Neural progenitor cell (in vitro differentiated cells): ENCODE results near the gene KRTAP9-8. TPM values are rescaled to one million over a fixed set of nuclear protein-coding genes. Genes with fewer than 3 reads are reported as not detected.
"Not testable (repeated sequence)": the region's sequence is repeated elsewhere in the genome, so short reads cannot be mapped to it uniquely, and the experiment has no call there.

Source experiments
- DNase-seq: peaks from one replicate; pipeline ENCODE4 v3.0.0-alpha.2; 2016; ENCODE audit warnings: low spot score
- H2AFZ ChIP-seq: fragments of 200-600 bp; sonication (generic); replicated peaks from 2 replicates; pipeline ENCODE4 v1.6.1; 2016; ENCODE audit warnings: antibody characterized with exemption
- H3F3A ChIP-seq: fragments of 200-600 bp; sonication (generic); 2 replicates; pipeline ENCODE4 v1.6.1; 2016; ENCODE audit warnings: antibody characterized with exemption, low read depth
- H3K27ac ChIP-seq: fragments of 200-600 bp; sonication (generic); 2 replicates; pipeline ENCODE4 v1.5.1; 2016; ENCODE audit warnings: mild to moderate bottlenecking
- H3K27me3 ChIP-seq: fragments of 200-600 bp; sonication (generic); 2 replicates; pipeline ENCODE4 v1.6.1; 2016; ENCODE audit warnings: mild to moderate bottlenecking, moderate library complexity
- H3K36me3 ChIP-seq: fragments of 200-600 bp; sonication (generic); 2 replicates; pipeline ENCODE4 v1.5.1; 2016
- H3K4me1 ChIP-seq: fragments of 200-600 bp; sonication (generic); 2 replicates; pipeline ENCODE4 v1.6.1; 2016; ENCODE audit warnings: mixed run types
- H3K4me2 ChIP-seq: fragments of 200-600 bp; sonication (generic); 2 replicates; pipeline ENCODE4 v1.6.1; 2016
- H3K4me3 ChIP-seq: fragments of 200-600 bp; sonication (generic); 2 replicates; pipeline ENCODE4 v1.5.1; 2016
- H3K79me2 ChIP-seq: fragments of 200-600 bp; sonication (generic); 2 replicates; pipeline ENCODE4 v1.6.1; 2016; ENCODE audit warnings: low read depth
- H3K9ac ChIP-seq: fragments of 200-600 bp; sonication (generic); 2 replicates; pipeline ENCODE4 v1.6.1; 2016
- H3K9me3 ChIP-seq: fragments of 200-600 bp; sonication (generic); 2 replicates; pipeline ENCODE4 v1.5.1; 2016; ENCODE audit warnings: low read depth
- H4K20me1 ChIP-seq: fragments of 200-600 bp; sonication (generic); 2 replicates; pipeline ENCODE4 v1.6.1; 2016; ENCODE audit warnings: low read depth
- H3K27ac Mint-ChIP-seq: 3 replicates; pipeline ENCODE4 v1.8.0; 2021; ENCODE audit warnings: mixed read lengths
- H3K27me3 Mint-ChIP-seq: 2 replicates; pipeline ENCODE4 v1.8.0; 2022; ENCODE audit warnings: low read depth, mild to moderate bottlenecking, inconsistent platforms, moderate library complexity, mixed read lengths; ENCODE audit not compliant: insufficient read depth
- H3K36me3 Mint-ChIP-seq: 3 replicates; pipeline ENCODE4 v1.8.0; 2021; ENCODE audit warnings: mixed read lengths
- H3K4me1 Mint-ChIP-seq: 3 replicates; pipeline ENCODE4 v1.8.0; 2021; ENCODE audit warnings: mixed read lengths
- H3K4me3 Mint-ChIP-seq: 3 replicates; pipeline ENCODE4 v1.8.0; 2021; ENCODE audit warnings: mild to moderate bottlenecking, moderate library complexity, mixed read lengths
- H3K9me3 Mint-ChIP-seq: 3 replicates; pipeline ENCODE4 v1.8.0; 2020; ENCODE audit warnings: mixed read lengths
- EZH2 ChIP-seq: fragments of 200-600 bp; sonication (generic); IDR thresholded peaks from 2 replicates; pipeline ENCODE4 v1.6.1; 2017; ENCODE audit warnings: antibody characterized with exemption, mild to moderate bottlenecking, moderate library complexity
- EZH2phosphoT487 ChIP-seq: fragments of 200-600 bp; sonication (generic); IDR thresholded peaks from 2 replicates; pipeline ENCODE4 v1.6.1; 2017; ENCODE audit warnings: antibody characterized with exemption
- total RNA-seq: library from RNA; depleted of rRNA; stranded (reverse); fragments of >200 nt; gene quantifications from 2 replicates; pipeline ENCODE4 v1.2.3, GENCODE V29; 2015; ENCODE audit warnings: low replicate concordance
- TF ChIP-seq, protein P1 (sequence below): fragments of 200-600 bp; sonication (generic); IDR thresholded peaks from 2 replicates; pipeline ENCODE4 v1.5.1; 2017; ENCODE audit warnings: antibody characterized with exemption, mild to moderate bottlenecking

The KRTAP9-8 gene
- total RNA-seq, 1 donor from 2014 or later, result not detected

DNA sequence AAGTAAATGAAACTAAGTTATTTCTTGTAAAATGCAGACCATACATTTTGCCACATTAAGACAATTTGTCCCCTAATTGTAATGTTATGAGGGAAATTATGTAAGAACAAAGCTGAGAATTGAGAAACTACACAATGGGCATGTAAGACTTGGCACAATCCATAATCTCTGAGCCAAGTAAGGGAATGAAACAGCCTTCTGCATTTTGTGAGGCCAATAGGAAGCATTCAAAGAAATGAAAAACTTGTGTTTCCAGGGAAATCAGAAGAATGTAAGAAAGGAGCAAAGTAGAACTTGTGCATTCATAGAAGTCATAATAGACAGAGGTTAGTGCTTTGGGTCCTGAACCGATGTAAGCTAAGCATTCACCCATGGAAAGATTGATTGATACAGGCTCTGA is 13.5 kb downstream of the KRTAP9-8 start:
- Histone ChIP-seq H3K4me1 (no peaks in the 10 kb centered on the region), H3K36me3 (no peaks in the 10 kb centered on the region), H3K9me3 (no peaks in the 10 kb centered on the region), H2AFZ (no peak overlapping the region), H4K20me1 (no peaks in the 10 kb centered on the region), H3K4me2 (no peak overlapping the region), H3K79me2 (no peaks in the 10 kb centered on the region), H3K4me3 (no peak overlapping the region), H3K9ac (no peak overlapping the region), H3K27me3 (no peaks in the 10 kb centered on the region), H3K27ac (no peak overlapping the region), H3F3A (no peaks in the 10 kb centered on the region)
- Mint-ChIP-seq H3K36me3 (no peaks in the 10 kb centered on the region), H3K9me3 (no peaks in the 10 kb centered on the region), H3K4me1 (no peaks in the 10 kb centered on the region), H3K27ac (no peak overlapping the region), H3K4me3 (no peak overlapping the region), H3K27me3 (peaks cover 13% of the 10 kb centered on the region)
- DNase-seq, result no peak
- TF ChIP-seq, protein P1, sequence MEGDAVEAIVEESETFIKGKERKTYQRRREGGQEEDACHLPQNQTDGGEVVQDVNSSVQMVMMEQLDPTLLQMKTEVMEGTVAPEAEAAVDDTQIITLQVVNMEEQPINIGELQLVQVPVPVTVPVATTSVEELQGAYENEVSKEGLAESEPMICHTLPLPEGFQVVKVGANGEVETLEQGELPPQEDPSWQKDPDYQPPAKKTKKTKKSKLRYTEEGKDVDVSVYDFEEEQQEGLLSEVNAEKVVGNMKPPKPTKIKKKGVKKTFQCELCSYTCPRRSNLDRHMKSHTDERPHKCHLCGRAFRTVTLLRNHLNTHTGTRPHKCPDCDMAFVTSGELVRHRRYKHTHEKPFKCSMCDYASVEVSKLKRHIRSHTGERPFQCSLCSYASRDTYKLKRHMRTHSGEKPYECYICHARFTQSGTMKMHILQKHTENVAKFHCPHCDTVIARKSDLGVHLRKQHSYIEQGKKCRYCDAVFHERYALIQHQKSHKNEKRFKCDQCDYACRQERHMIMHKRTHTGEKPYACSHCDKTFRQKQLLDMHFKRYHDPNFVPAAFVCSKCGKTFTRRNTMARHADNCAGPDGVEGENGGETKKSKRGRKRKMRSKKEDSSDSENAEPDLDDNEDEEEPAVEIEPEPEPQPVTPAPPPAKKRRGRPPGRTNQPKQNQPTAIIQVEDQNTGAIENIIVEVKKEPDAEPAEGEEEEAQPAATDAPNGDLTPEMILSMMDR, result no peak
- TF ChIP-seq EZH2, result no peak

DNA sequence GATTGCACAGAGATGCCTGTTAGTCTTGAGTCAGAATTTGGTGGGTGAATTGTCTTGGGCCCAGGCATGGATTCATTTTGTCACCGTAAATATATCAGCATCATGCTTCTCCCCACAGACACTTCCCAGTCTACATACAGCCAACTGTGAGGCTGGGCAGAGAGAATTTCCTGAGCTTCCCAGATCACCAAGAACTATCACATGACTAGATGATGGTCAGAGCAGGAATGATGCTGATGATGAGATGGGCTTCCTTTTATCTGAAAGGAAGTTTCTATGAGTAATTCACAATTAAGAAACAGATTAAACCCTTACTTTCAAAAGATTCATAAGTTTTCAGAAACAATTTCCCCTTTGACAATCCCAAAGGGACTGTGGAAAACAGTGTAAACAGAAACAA is 17.1 kb downstream of the KRTAP9-8 start:
- TF ChIP-seq EZH2, result no peak
- TF ChIP-seq, protein P1, result no peak
- no peak for TF ChIP-seq EZH2phosphoT487
- Mint-ChIP-seq H3K27me3 (peaks cover 7% of the 10 kb centered on the region), H3K36me3 (no peaks in the 10 kb centered on the region), H3K9me3 (no peaks in the 10 kb centered on the region), H3K4me3 (no peak overlapping the region), H3K27ac (no peak overlapping the region), H3K4me1 (no peaks in the 10 kb centered on the region)
- no peaks in the 10 kb centered on the region for H4K20me1 ChIP-seq
- H3F3A ChIP-seq, result no peaks in the 10 kb centered on the region
- no peak overlapping the region for H2AFZ ChIP-seq
- H3K4me1 ChIP-seq, result no peaks in the 10 kb centered on the region
- H3K4me2 ChIP-seq, result no peak overlapping the region
- no peaks in the 10 kb centered on the region for H3K27me3 ChIP-seq
- H3K4me3 ChIP-seq, result no peak overlapping the region
- H3K9ac ChIP-seq, result no peak overlapping the region
- no peak overlapping the region for H3K27ac ChIP-seq
- no peaks in the 10 kb centered on the region for H3K9me3 ChIP-seq
- no peaks in the 10 kb centered on the region for H3K79me2 ChIP-seq
- DNase-seq, result no peak
- no peaks in the 10 kb centered on the region for H3K36me3 ChIP-seq

DNA sequence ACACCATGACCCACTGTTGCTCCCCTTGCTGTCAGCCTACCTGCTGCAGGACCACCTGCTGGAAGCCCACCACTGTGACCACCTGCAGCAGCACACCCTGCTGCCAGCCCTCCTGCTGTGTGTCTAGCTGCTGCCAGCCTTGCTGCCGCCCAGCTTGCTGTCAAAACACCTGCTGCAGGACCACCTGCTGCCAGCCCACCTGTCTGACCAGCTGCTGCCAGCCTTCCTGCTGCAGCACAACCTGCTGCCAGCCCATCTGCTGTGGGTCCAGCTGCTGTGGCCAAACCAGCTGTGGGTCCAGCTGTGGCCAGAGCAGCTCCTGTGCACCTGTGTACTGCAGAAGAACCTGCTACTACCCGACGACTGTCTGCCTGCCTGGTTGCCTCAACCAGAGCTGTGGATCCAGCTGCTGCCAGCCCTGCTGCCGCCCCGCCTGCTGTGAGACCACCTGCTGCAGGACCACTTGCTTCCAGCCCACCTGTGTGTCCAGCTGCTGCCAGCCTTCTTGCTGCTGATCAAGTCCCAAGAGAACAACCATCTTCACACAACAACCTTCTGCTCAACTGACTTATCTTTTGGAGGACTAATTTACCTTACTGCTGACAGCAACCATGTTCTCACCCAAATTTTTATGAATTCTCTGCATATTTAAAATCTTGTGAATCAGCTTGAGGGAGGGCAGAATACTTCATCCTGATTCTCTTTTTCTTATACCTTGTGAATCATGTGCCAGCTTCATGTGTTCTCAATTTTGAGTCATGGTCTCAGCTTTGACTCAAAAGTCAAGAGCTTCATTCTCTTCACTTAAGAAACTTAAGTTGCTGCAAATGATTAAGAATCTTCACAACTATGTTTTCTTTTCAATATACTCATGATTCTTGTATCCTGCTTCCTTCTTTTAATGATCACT is 17.8 kb downstream of the KRTAP9-8 start, which contains the start of gene KRTAP9-9:
Gene KRTAP9-9 (plus strand): TSS at position 4 of the 910 bp plus-strand sequence.
- not testable (repeated sequence) for H3K9ac ChIP-seq, H3K36me3 ChIP-seq, H3K36me3 Mint-ChIP-seq, H3K27ac ChIP-seq, H3K27me3 ChIP-seq, H3K4me3 Mint-ChIP-seq, DNase-seq, H3K4me3 ChIP-seq, H3K79me2 ChIP-seq, H3K4me1 ChIP-seq, H4K20me1 ChIP-seq, H3K27me3 Mint-ChIP-seq, H3F3A ChIP-seq, H2AFZ ChIP-seq, H3K9me3 Mint-ChIP-seq, H3K4me1 Mint-ChIP-seq, H3K27ac Mint-ChIP-seq, H3K4me2 ChIP-seq, H3K9me3 ChIP-seq

DNA sequence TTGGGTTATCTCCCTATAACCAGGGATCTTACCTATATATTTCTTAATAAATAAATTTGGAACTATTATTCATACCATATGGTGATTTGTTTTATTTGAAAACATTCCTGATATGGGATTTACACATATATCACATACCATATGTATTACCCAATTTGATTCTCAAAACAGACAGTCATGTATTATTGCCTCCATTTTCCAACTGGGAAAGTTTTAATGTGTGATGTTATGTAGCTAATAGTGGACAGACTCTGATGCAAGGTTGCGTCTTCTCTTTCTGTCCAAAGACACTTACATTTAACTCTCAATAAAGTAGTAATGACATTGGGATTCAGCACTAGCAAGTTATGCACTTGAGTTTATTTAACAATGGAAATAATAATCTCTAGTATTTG is 18.5 kb downstream of the KRTAP9-8 start:
- no peaks in the 10 kb centered on the region for H3K9me3 Mint-ChIP-seq
- Histone ChIP-seq H3F3A (no peaks in the 10 kb centered on the region), H2AFZ (no peak overlapping the region), H3K27me3 (no peaks in the 10 kb centered on the region), H3K4me3 (no peak overlapping the region), H3K36me3 (no peaks in the 10 kb centered on the region), H3K9me3 (no peaks in the 10 kb centered on the region), H3K27ac (no peak overlapping the region), H4K20me1 (no peaks in the 10 kb centered on the region), H3K4me1 (no peaks in the 10 kb centered on the region), H3K79me2 (no peaks in the 10 kb centered on the region), H3K4me2 (no peak overlapping the region), H3K9ac (no peak overlapping the region)
- no peaks in the 10 kb centered on the region for H3K36me3 Mint-ChIP-seq
- TF ChIP-seq EZH2phosphoT487, result no peak
- no peak for TF ChIP-seq EZH2
- TF ChIP-seq, protein P1, result no peak
- DNase-seq, result no peak
- H3K4me3 Mint-ChIP-seq, result no peak overlapping the region
- no peaks in the 10 kb centered on the region for H3K4me1 Mint-ChIP-seq
- no peak overlapping the region for H3K27ac Mint-ChIP-seq
- H3K27me3 Mint-ChIP-seq, result peaks cover 7% of the 10 kb centered on the region
